Smooth muscle cell (in vitro differentiated cells): Measurements from ENCODE around the gene MED29. TPM values are rescaled to one million over a fixed set of nuclear protein-coding genes. Genes with fewer than 3 reads are reported as not detected.

ENCODE experiments used
- DNase-seq: peaks from one replicate; lab custom pipeline; 2025; ENCODE audit not compliant: unreplicated experiment; lab: John Stamatoyannopoulos, UW
- H2AFZ ChIP-seq: fragments of 200-600 bp; sonication (generic); 2 replicates; pipeline ENCODE4 v1.6.0; 2016; ENCODE audit warnings: antibody characterized with exemption, low read depth, mild to moderate bottlenecking
- H3F3A ChIP-seq: fragments of 200-600 bp; sonication (generic); 2 replicates; pipeline ENCODE4 v1.6.0; 2017; ENCODE audit warnings: antibody characterized with exemption, low read depth
- H3K27ac ChIP-seq: fragments of 200-600 bp; sonication (generic); 2 replicates; pipeline ENCODE4 v1.5.1; 2016; ENCODE audit warnings: low read depth, mild to moderate bottlenecking
- H3K27me3 ChIP-seq: fragments of 200-600 bp; sonication (generic); 2 replicates; pipeline ENCODE4 v1.6.1; 2016; ENCODE audit warnings: low read depth, mild to moderate bottlenecking
- H3K36me3 ChIP-seq: fragments of 200-600 bp; sonication (generic); 2 replicates; pipeline ENCODE4 v1.5.1; 2016; ENCODE audit warnings: low read depth
- H3K4me1 ChIP-seq: fragments of 200-600 bp; sonication (generic); 2 replicates; pipeline ENCODE4 v1.5.1; 2016; ENCODE audit warnings: low read depth
- H3K4me2 ChIP-seq: fragments of 200-600 bp; sonication (generic); 2 replicates; pipeline ENCODE4 v1.6.0; 2016; ENCODE audit warnings: mild to moderate bottlenecking
- H3K4me3 ChIP-seq: fragments of 200-600 bp; sonication (generic); 2 replicates; pipeline ENCODE4 v1.5.1; 2016; ENCODE audit warnings: mild to moderate bottlenecking
- H3K79me2 ChIP-seq: fragments of 200-600 bp; sonication (generic); 2 replicates; pipeline ENCODE4 v1.6.0; 2016; ENCODE audit warnings: low read depth, mild to moderate bottlenecking
- H3K9ac ChIP-seq: fragments of 200-600 bp; sonication (generic); 2 replicates; pipeline ENCODE4 v1.6.0; 2016; ENCODE audit warnings: low read depth
- H3K9me3 ChIP-seq: fragments of 200-600 bp; sonication (generic); replicated peaks from 2 replicates; pipeline ENCODE4 v1.5.1; 2016; ENCODE audit warnings: low read depth
- H4K20me1 ChIP-seq: fragments of 200-600 bp; sonication (generic); 2 replicates; pipeline ENCODE4 v1.6.0; 2016; ENCODE audit warnings: low read depth
- WGBS: methylation state at CpG from one replicate; pipeline ENCODE4 v1.1.7; 2016; ENCODE audit warnings: low lambda C conversion rate; 5-methylcytosine and 5-hydroxymethylcytosine counted together
- polyA plus RNA-seq: library from polyadenylated mRNA; unstranded; fragments of >200 nt; fragmentation: Nextera tagmentation; extraction: Ambion mirVana; gene quantifications from 2 replicates; pipeline ENCODE4 v1.2.1, GENCODE V29; 2016
- total RNA-seq: library from RNA; depleted of rRNA; stranded (reverse); fragments of >200 nt; gene quantifications from 2 replicates; pipeline ENCODE4 v1.2.3, GENCODE V29; 2014
- TF ChIP-seq, protein P1 (sequence below): fragments of 200-600 bp; sonication (generic); IDR thresholded peaks from 2 replicates; pipeline ENCODE4 v1.5.1; 2017; ENCODE audit warnings: borderline replicate concordance, mild to moderate bottlenecking, antibody characterized with exemption; ENCODE audit not compliant: insufficient read depth, poor library complexity, severe bottlenecking

The MED29 gene
- total and polyA plus RNA-seq, 2 experiments from 2014 or later, result 23.0 to 37.7 TPM

DNA sequence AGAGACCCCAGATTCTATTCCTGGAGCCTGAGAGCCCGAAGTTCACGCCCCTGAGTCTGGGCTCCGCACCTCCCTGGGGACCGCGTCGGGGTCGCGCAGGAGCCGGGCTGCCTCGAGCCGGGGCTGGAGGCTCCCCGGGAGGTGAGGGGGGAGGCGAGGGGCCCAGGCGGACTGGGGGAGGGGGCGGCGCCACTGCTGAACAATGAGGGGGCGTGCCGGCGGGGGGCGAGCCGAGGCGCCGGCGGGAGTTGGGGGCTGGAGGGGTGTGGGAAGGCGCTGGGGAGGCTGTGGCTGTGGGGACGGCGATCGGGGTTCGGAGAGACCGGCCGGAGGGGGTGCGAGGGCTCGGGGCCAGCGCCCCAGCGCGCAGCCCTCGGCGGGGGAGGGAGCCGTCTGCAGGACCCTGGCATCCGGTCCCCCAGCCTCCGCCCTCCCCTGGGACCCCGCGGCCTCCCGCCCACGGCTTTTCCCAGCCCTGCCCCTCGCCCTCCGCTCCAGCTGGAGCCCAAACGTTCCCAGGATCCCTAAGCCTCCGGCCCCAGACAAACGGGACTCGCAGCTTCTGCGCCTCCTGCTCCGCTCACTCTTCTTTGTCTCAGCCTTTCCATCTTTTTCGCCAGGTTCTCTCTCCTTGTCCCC, 22.2 kb downstream of the MED29 start:
- no peaks in the 10 kb centered on the region for H3K27me3 ChIP-seq
- TF ChIP-seq, protein P1, sequence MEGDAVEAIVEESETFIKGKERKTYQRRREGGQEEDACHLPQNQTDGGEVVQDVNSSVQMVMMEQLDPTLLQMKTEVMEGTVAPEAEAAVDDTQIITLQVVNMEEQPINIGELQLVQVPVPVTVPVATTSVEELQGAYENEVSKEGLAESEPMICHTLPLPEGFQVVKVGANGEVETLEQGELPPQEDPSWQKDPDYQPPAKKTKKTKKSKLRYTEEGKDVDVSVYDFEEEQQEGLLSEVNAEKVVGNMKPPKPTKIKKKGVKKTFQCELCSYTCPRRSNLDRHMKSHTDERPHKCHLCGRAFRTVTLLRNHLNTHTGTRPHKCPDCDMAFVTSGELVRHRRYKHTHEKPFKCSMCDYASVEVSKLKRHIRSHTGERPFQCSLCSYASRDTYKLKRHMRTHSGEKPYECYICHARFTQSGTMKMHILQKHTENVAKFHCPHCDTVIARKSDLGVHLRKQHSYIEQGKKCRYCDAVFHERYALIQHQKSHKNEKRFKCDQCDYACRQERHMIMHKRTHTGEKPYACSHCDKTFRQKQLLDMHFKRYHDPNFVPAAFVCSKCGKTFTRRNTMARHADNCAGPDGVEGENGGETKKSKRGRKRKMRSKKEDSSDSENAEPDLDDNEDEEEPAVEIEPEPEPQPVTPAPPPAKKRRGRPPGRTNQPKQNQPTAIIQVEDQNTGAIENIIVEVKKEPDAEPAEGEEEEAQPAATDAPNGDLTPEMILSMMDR, result no peak
- peak overlapping the region; percentile 33 for H2AFZ ChIP-seq
- H3K9me3 ChIP-seq, result no peaks in the 10 kb centered on the region
- H3K79me2 ChIP-seq, result peaks cover 51% of the 10 kb centered on the region
- peaks cover 20% of the 10 kb centered on the region for H3K4me1 ChIP-seq
- under 1% methylated on average over 26 of the region's 54 CpGs for WGBS
- H3K27ac ChIP-seq, result peak overlapping the region; percentile 81
- peak overlapping the region; percentile 75 for H3K9ac ChIP-seq
- H3F3A ChIP-seq, result peaks cover 13% of the 10 kb centered on the region
- peaks cover 33% of the 10 kb centered on the region for H4K20me1 ChIP-seq
- peak; percentile 66 for DNase-seq
- no peaks in the 10 kb centered on the region for H3K36me3 ChIP-seq
- H3K4me3 ChIP-seq, result peak overlapping the region; percentile 80
- peak overlapping the region; percentile 83 for H3K4me2 ChIP-seq

DNA sequence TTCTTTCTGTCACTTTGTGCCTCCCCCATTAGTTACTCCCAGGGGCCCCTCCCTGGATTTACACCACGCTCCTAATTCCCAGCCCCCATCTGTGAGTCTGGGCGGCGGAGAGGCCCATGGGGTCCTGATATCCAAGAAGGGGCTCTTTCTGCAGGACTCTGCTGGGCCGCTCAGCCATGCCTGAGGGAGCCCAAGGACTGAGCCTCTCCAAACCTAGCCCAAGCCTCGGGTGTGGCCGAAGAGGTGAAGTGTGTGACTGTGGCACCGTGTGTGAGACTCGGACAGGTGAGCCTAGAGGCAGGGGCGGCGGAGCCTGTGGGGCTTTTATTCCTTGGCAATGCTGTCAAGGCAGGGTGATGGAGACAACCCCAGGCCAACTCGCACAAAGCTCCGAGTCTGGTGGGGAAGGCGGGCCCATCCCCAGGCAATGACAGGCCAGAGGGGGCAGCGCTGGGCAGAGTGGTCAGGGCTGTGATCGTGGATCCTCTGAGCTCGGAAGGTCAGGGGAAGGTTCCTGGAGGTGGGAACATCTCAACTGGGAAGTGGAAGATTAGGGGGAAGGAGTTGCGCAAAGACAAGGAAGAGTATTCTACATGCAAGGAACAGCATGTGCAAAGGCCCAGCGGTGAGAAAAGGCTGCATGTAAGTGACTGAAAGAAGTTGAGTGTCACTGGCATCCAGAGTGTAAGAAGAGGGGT, 22.9 kb downstream of the MED29 start:
- no peak for DNase-seq
- peak overlapping the region; percentile 80 for H3K4me3 ChIP-seq
- TF ChIP-seq, protein P1, result no peak
- H2AFZ ChIP-seq, result no peak overlapping the region
- H3K27me3 ChIP-seq, result no peaks in the 10 kb centered on the region
- peak overlapping the region; percentile 83 for H3K4me2 ChIP-seq
- no peaks in the 10 kb centered on the region for H3K9me3 ChIP-seq
- no peaks in the 10 kb centered on the region for H3K36me3 ChIP-seq
- H4K20me1 ChIP-seq, result peaks cover 26% of the 10 kb centered on the region
- H3K9ac ChIP-seq, result peak overlapping the region; percentile 75
- peaks cover 7% of the 10 kb centered on the region for H3F3A ChIP-seq
- WGBS, result 17% methylated on average over 18 of the region's 18 CpGs
- H3K79me2 ChIP-seq, result peaks cover 51% of the 10 kb centered on the region
- H3K4me1 ChIP-seq, result peaks cover 17% of the 10 kb centered on the region
- peak overlapping the region; percentile 81 for H3K27ac ChIP-seq

DNA sequence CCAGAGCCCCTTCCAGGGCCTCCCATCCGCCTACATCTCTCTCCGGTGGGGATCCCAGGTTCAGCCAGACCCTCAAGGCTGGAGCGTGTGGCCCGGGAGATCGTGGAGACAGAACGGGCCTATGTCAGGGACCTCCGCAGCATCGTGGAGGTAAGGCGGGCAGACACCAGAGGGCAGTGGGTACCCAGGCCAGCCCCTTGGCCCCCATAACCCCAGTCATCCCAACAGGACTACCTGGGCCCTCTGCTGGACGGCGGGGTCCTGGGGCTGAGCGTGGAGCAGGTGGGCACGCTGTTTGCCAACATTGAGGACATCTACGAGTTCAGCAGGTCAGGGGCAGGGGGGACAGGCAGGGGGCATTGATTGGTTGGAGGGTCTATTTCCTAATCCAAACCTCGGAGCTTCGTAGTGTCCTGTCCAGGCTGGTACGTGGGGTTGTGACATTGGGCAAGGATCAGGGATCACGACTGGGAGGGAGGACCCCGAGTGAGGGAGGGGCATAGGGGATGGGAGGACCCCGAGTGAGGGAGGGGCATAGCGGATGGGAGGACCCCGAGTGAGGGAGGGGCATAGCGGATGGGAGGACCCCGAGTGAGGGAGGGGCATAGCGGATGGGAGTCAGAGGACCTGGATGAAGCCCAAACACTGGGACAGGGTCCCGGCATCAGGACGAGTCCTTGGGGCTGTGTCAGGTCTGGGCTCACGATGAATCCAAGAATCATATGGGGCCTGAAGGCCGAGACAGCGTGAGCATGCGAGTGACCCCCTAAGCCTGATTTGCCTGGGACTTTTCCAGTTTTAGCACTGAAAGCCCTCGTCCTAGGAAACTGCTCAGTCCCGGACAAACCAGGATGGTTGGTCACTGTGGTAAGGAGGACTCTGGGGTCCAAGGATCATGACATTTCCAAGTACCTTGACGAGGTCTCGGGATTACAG, 24.2 kb downstream of the MED29 start:
- Histone ChIP-seq H3K27ac (no peak overlapping the region), H3K27me3 (no peaks in the 10 kb centered on the region), H3F3A (peaks cover 6% of the 10 kb centered on the region), H3K79me2 (peaks cover 52% of the 10 kb centered on the region), H3K9me3 (no peaks in the 10 kb centered on the region), H3K9ac (no peak overlapping the region), H3K4me1 (peaks cover 13% of the 10 kb centered on the region), H4K20me1 (peaks cover 26% of the 10 kb centered on the region), H3K4me3 (peak overlapping the region; percentile 80), H2AFZ (no peak overlapping the region), H3K4me2 (peak overlapping the region; percentile 83), H3K36me3 (no peaks in the 10 kb centered on the region)
- TF ChIP-seq, protein P1, result no peak
- no peak for DNase-seq
- 83% methylated on average over 35 of the region's 35 CpGs for WGBS
